Measurements from ENCODE around the gene DOCK6. TPM values are rescaled to one million over a fixed set of nuclear protein-coding genes. Genes with fewer than 3 reads are reported as not detected.

DOCK6 gene
- polyA plus RNA-seq, 4 donors, result 31.8 to 69.6 (median 50.0) TPM

- peak in 1 of 4 donors; percentile 33 for DNase-seq (ENCODE audit: low read depth in 4 of 4, low spot score in 2 of 4)
These were observed 111.1 kb downstream of the DOCK6 start for GRCh38 chr19:11151181-11151580.

Other genes with a start within 250 kb of the DOCK6 start
- 10 to 100 TPM; 21.9 to 29.5 (median 24.7) TPM for gene LDLR, start 173.1 kb downstream of the DOCK6 start, polyA plus RNA-seq (ENCODE audit: insufficient read length in 4 of 4)
- gene SPC24, start 106.7 kb downstream of the DOCK6 start, polyA plus RNA-seq (ENCODE audit: insufficient read length in 4 of 4), result 10 to 100 TPM; 11.6 to 21.9 (median 21.0) TPM
- 100 to 1,000 TPM; 114 to 142 (median 133) TPM for gene KANK2, start 65.0 kb downstream of the DOCK6 start, polyA plus RNA-seq (ENCODE audit: insufficient read length in 4 of 4)
- gene ANGPTL8, start 22.9 kb downstream of the DOCK6 start, polyA plus RNA-seq (ENCODE audit: insufficient read length in 4 of 4), result 1 to 10 TPM in 1 of 4 donors, under 1 TPM in 2, not detected in 1; 0.52 to 1.2 (median 0.86) TPM
- gene TSPAN16, start 33.6 kb upstream of the DOCK6 start, polyA plus RNA-seq (ENCODE audit: insufficient read length in 4 of 4), result under 1 TPM in 2 of 4 donors, not detected in 2; 0.09 to 0.36 TPM
- 10 to 100 TPM; 15.7 to 19.6 (median 17.5) TPM for gene RAB3D, start 77.1 kb upstream of the DOCK6 start, polyA plus RNA-seq (ENCODE audit: insufficient read length in 4 of 4)
- gene TMEM205, start 83.7 kb upstream of the DOCK6 start, polyA plus RNA-seq (ENCODE audit: insufficient read length in 4 of 4), result 100 to 1,000 TPM; 135 to 151 (median 142) TPM
- gene CCDC159, start 84.0 kb upstream of the DOCK6 start, polyA plus RNA-seq (ENCODE audit: insufficient read length in 4 of 4), result 10 to 100 TPM; 20.2 to 45.6 (median 30.5) TPM
- 10 to 100 TPM; 10.2 to 21.2 (median 17.8) TPM for gene PLPPR2, start 92.9 kb upstream of the DOCK6 start, polyA plus RNA-seq (ENCODE audit: insufficient read length in 4 of 4)
- 1 to 10 TPM; 2.6 to 3.7 (median 3.4) TPM for gene SWSAP1, start 112.1 kb upstream of the DOCK6 start, polyA plus RNA-seq (ENCODE audit: insufficient read length in 4 of 4)
- gene EPOR, start 121.8 kb upstream of the DOCK6 start, polyA plus RNA-seq (ENCODE audit: insufficient read length in 4 of 4), result 10 to 100 TPM; 16.5 to 40.6 (median 29.7) TPM
- 100 to 1,000 TPM in 2 of 4 donors, 10 to 100 TPM in 2; 47.9 to 141 (median 97.3) TPM for gene RGL3, start 156.8 kb upstream of the DOCK6 start, polyA plus RNA-seq (ENCODE audit: insufficient read length in 4 of 4)
- 1 to 10 TPM; 1.7 to 2.3 (median 2.1) TPM for gene ODAD3, start 172.6 kb upstream of the DOCK6 start, polyA plus RNA-seq (ENCODE audit: insufficient read length in 4 of 4)
- 100 to 1,000 TPM; 302 to 378 (median 348) TPM for gene PRKCSH, start 173.1 kb upstream of the DOCK6 start, polyA plus RNA-seq (ENCODE audit: insufficient read length in 4 of 4)
- under 1 TPM; 0.08 to 0.49 (median 0.16) TPM for gene ELAVL3, start 218.5 kb upstream of the DOCK6 start, polyA plus RNA-seq (ENCODE audit: insufficient read length in 4 of 4)
- 10 to 100 TPM in 3 of 4 donors, 1 to 10 TPM in 1; 7.6 to 12.8 (median 11.4) TPM for gene ZNF653, start 243.3 kb upstream of the DOCK6 start, polyA plus RNA-seq (ENCODE audit: insufficient read length in 4 of 4)

All from left renal cortex interstitium (tissue), 4 donors.